Spleen (tissue), 11 donors: Measurements from ENCODE around the gene ADAMTS6. TPM values are rescaled to one million over a fixed set of nuclear protein-coding genes. Genes with fewer than 3 reads are reported as not detected.
"Not testable (repeated sequence)": the region's sequence is repeated elsewhere in the genome, so short reads cannot be mapped to it uniquely, and the experiment has no call there.

Source experiments
- DNase-seq: peaks from one replicate; pipeline ENCODE4 v3.0.0-alpha.2; 2020
- H3K27ac ChIP-seq, 8 donors: fragments of 200-600 bp; sonication (generic) in 7 of 8; 1 replicate in 4 of 8; 2 replicates in 4 of 8; pipeline versions ENCODE4 v1.5.0 to v1.8.0; 2016 to 2021; ENCODE audit warnings: inconsistent platforms in 4 of 8, mild to moderate bottlenecking in 4 of 8, moderate library complexity in 1 of 8
- H3K27me3 ChIP-seq, 7 donors: fragments of 200-600 bp; sonication (generic) in 6 of 7; replicated peaks in 1 of 7; 1 replicate in 4 of 7; 2 replicates in 3 of 7; pipeline versions ENCODE4 v1.5.0 to v1.8.0; 2016 to 2021; ENCODE audit warnings: inconsistent platforms in 3 of 7, mild to moderate bottlenecking in 1 of 7
- H3K36me3 ChIP-seq, 6 donors: fragments of 200-600 bp; sonication (generic) in 5 of 6; 1 replicate in 4 of 6; 2 replicates in 2 of 6; pipeline versions ENCODE4 v1.5.0 to v1.8.0; 2016 to 2021; ENCODE audit warnings: inconsistent platforms in 2 of 6
- H3K4me1 ChIP-seq, 6 donors: fragments of 200-600 bp; sonication (generic) in 5 of 6; 1 replicate in 3 of 6; 2 replicates in 3 of 6; pipeline versions ENCODE4 v1.5.0 to v1.8.0; 2016 to 2021; ENCODE audit warnings: inconsistent platforms in 3 of 6
- H3K4me3 ChIP-seq, 8 donors: fragments of 200-600 bp; sonication (generic) in 7 of 8; 1 replicate in 4 of 8; 2 replicates in 4 of 8; pipeline versions ENCODE4 v1.5.0 to v1.8.0; 2016 to 2021; ENCODE audit warnings: inconsistent platforms in 4 of 8, mild to moderate bottlenecking in 4 of 8, moderate library complexity in 2 of 8
- H3K9me3 ChIP-seq, 8 donors: fragments of 200-600 bp; sonication (generic) in 7 of 8; 1 replicate in 4 of 8; 2 replicates in 4 of 8; pipeline versions ENCODE4 v1.5.0 to v1.8.0; 2016 to 2021; ENCODE audit warnings: inconsistent platforms in 4 of 8
- POLR2A ChIP-seq, 3 donors: fragments of 450-650 bp; IDR thresholded peaks; one replicate each; pipeline ENCODE4 v1.5.1; 2017; ENCODE audit warnings: antibody characterized with exemption in 3 of 3, mild to moderate bottlenecking in 1 of 3
- POLR2AphosphoS5 ChIP-seq, 3 donors: sonication (generic); formaldehyde crosslinking; IDR thresholded peaks; one replicate each; pipeline ENCODE4 v1.5.1; 2017; ENCODE audit warnings: antibody characterized with exemption in 3 of 3
- WGBS, 5 donors: extraction: QIAGEN DNeasy Blood & Tissue Kit in 3 of 5; methylation state at CpG; one replicate each; pipeline versions ENCODE4 v1.1.5 to v1.1.7; 2013 to 2018; 5-methylcytosine and 5-hydroxymethylcytosine counted together
- intact Hi-C: fragments of 100-400 bp; cut with DNase I; formaldehyde crosslinking; loops from one replicate; pipeline ENCODE4 v1.15.0; 2023; ENCODE audit warnings: low total_unique reads
- polyA plus RNA-seq, 3 donors: library from polyadenylated mRNA; stranded (reverse); fragments of 200-250 nt; gene quantifications; one replicate each; pipeline ENCODE4 v1.2.1, GENCODE V29; 2013
- total RNA-seq, 7 donors: library from RNA; depleted of rRNA in 3 of 7; stranded (reverse); fragments of >200 nt in 3 of 7; fragmentation: NEBNext Ultra II Directional in 4 of 7; extraction: Animal tissue kit (Norgen Biotek cat#: 25700) in 4 of 7; gene quantifications; one replicate each; pipeline versions ENCODE4 v1.1.0 to v1.2.1, GENCODE V29; 2016 to 2021
- TF ChIP-seq, protein P1 (sequence below), 11 experiments: fragments of 200-600 bp in 7 of 11; fragments of 450-650 bp in 4 of 11; sonication (generic) in 4 of 11; IDR thresholded peaks in 8 of 11; conservative IDR thresholded peaks in 3 of 11; 1 replicate in 7 of 11; 2 replicates in 4 of 11; pipeline versions ENCODE4 v1.4.0 to v1.8.0; 2016 to 2021; ENCODE audit warnings: antibody characterized with exemption in 11 of 11, inconsistent platforms in 4 of 11, mild to moderate bottlenecking in 1 of 11
- donor health status: healthy with polysubstance abuse.
- donor health status: DM: no; HTN: no; CAD: no; lungs with moderate emphysema.
- donor health status: DM: no; HTN: no; CAD: no.
- donor health status: Bipolar disorder and iron deficiency.
- donor health status: healthy.
- donor health status: DM: no; HTN: no; CAD: no.
- donor health status: DM: yes; HTN: yes; CAD: no.

Gene ADAMTS6
- total and polyA plus RNA-seq, 10 donors, result 1.1 to 16.4 (median 6.3) TPM

DNA sequence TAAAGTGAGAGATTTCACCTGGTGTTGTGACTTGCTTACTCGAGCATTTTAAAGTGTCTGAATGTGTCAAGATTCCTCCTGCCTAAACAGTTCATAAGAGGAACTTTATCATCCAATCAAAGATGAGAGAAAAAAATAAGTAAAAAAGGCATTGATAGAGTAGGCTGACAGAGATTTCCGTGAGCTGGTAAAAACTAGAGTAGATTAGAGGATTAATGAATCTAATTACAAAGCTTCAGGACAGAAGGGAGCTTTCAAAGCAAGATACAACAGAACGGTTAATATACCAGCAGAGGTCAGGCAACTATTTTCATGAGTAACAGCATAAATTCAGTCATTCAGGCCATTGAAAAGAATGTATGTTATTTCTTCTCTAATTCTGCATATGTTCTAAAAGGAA is 91.5 kb downstream of the ADAMTS6 start:
- 85 to 95% (median 87%) methylated on average over 3 of the region's 3 CpGs for WGBS, 5 donors
- intact Hi-C loops, result no loop called here

DNA sequence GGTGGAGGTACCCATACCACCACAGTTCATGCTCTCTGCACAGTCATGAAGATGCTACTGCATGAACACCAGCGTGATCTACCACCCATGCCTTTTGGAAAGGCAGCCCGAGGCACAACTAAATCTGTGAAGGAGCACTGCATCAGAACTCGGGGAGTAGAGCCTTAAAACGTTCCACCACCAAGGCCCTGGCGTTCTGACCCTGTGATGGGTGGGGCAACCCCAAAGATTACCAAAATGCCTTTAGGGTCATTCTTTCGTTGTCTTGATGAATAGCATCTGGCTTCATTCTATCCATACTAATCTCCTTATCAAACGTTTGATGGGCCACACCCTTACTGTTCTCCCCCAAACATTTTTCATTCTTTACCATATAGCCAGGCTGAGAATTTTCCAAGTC is 97.9 kb downstream of the ADAMTS6 start:
- 84 to 89% (median 87%) methylated on average over 6 to 7 of the region's 7 CpGs for WGBS, 5 donors
- Histone ChIP-seq H3K4me1 (no peaks in the 10 kb centered on the region), H3K27me3 (no peaks in the 10 kb centered on the region), H3K9me3 (no peaks in the 10 kb centered on the region), H3K4me3 (no peak overlapping the region), H3K36me3 (no peaks in the 10 kb centered on the region), H3K27ac (no peak overlapping the region)
- TF ChIP-seq, protein P1, sequence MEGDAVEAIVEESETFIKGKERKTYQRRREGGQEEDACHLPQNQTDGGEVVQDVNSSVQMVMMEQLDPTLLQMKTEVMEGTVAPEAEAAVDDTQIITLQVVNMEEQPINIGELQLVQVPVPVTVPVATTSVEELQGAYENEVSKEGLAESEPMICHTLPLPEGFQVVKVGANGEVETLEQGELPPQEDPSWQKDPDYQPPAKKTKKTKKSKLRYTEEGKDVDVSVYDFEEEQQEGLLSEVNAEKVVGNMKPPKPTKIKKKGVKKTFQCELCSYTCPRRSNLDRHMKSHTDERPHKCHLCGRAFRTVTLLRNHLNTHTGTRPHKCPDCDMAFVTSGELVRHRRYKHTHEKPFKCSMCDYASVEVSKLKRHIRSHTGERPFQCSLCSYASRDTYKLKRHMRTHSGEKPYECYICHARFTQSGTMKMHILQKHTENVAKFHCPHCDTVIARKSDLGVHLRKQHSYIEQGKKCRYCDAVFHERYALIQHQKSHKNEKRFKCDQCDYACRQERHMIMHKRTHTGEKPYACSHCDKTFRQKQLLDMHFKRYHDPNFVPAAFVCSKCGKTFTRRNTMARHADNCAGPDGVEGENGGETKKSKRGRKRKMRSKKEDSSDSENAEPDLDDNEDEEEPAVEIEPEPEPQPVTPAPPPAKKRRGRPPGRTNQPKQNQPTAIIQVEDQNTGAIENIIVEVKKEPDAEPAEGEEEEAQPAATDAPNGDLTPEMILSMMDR (IDR thresholded peaks at IDR 0.05 in 8 of 11, conservative IDR thresholded peaks at IDR 0.05 in 3 of 11), result no peak
- TF ChIP-seq POLR2AphosphoS5 (IDR thresholded peaks at IDR 0.05) (no peak), POLR2A (IDR thresholded peaks at IDR 0.05) (no peak)
- intact Hi-C loops, result no loop called here
- no peak for DNase-seq

More for the DNA sequence above, 91.5 kb downstream of the ADAMTS6 start:
- Histone ChIP-seq H3K4me3 (no peak overlapping the region), H3K36me3 (no peaks in the 10 kb centered on the region), H3K27me3 (no peaks in the 10 kb centered on the region), H3K27ac (no peak overlapping the region), H3K9me3 (no peaks in the 10 kb centered on the region), H3K4me1 (no peaks in the 10 kb centered on the region)
- TF ChIP-seq POLR2AphosphoS5 (IDR thresholded peaks at IDR 0.05) (no peak), POLR2A (IDR thresholded peaks at IDR 0.05) (no peak)
- TF ChIP-seq, protein P1 (IDR thresholded peaks at IDR 0.05 in 8 of 11, conservative IDR thresholded peaks at IDR 0.05 in 3 of 11), result no peak
- DNase-seq, result no peak

DNA sequence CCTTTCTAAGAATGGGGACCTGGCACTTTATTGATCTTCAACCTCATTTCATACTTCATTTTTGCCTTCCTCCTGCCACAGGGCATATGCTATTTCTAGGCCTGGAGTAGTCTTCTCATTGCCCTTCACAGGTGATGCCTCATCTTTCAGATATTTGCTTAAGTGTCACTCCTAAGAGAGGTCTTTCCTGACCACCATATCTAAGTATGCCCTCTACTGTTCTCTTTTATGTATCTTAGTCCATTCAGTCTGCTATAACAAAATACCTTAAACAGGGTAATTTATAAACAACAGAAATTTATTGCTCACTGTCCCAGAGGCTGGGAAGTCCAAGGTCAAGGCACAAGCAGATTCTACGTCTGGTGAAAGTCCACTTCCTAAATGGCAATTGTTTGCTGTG is 99.1 kb downstream of the ADAMTS6 start:
- intact Hi-C loops, result no loop called here
- TF ChIP-seq POLR2AphosphoS5 (IDR thresholded peaks at IDR 0.05) (no peak), POLR2A (IDR thresholded peaks at IDR 0.05) (no peak)
- TF ChIP-seq, protein P1 (IDR thresholded peaks at IDR 0.05 in 8 of 11, conservative IDR thresholded peaks at IDR 0.05 in 3 of 11), result no peak
- H3K4me3 ChIP-seq, result no peak overlapping the region

DNA sequence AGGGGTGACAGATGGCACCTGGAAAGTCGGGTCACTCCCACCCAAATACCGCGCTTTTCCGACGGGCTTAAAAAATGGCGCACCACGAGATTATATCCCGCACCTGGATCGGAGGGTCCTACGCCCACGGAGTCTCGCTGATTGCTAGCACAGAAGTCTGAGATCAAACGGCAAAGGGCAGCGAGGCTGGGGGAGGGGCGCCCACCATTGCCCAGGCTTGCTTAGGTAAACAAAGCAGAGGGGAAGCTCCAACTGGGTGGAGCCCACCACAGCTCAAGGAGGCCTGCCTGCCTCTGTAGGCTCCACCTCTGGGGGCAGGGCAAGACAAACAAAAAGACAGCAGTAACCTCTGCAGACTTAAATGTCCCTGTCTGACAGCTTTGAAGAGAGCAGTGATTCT is 111.2 kb downstream of the ADAMTS6 start:
- H3K27me3 ChIP-seq, H3K36me3 ChIP-seq, H3K4me1 ChIP-seq, H3K4me3 ChIP-seq, H3K27ac ChIP-seq, intact Hi-C loops, DNase-seq, H3K9me3 ChIP-seq: not testable (repeated sequence)
- WGBS, 5 donors, result 93 to 98% (median 94%) methylated on average over 15 of the region's 15 CpGs

More for the DNA sequence above, 99.1 kb downstream of the ADAMTS6 start:
- Histone ChIP-seq H3K27ac (no peak overlapping the region), H3K9me3 (no peaks in the 10 kb centered on the region), H3K27me3 (no peaks in the 10 kb centered on the region), H3K4me1 (no peaks in the 10 kb centered on the region), H3K36me3 (no peaks in the 10 kb centered on the region)
- DNase-seq, result no peak
- WGBS, 5 donors, result 64 to 86% (median 77%) methylated on average over 1 of the region's 1 CpG

DNA sequence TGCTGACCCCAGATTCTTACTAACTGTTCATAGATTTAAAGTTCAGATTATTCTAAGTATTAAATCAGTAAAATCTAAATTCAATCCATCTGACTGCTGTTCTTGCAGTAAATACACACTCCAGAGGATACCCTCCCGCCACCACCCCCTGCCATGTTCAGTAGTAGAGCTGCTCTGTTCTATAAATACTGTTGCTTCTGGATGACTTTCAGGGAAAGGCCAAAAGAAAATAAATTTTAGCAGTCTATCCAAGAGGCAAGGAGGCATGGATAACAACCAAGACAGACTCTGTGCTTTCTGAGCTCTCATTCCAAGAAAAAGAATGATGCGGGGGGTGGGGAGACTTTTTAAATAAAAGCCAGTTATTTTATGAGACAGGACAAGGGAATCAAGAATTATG is 115.1 kb downstream of the ADAMTS6 start:
- intact Hi-C loops, result no loop called here
- WGBS, 5 donors, result 83 to 89% (median 89%) methylated on average over 2 of the region's 2 CpGs
- Histone ChIP-seq H3K27me3 (no peaks in the 10 kb centered on the region), H3K27ac (no peak overlapping the region), H3K9me3 (no peaks in the 10 kb centered on the region), H3K4me1 (no peaks in the 10 kb centered on the region), H3K4me3 (no peak overlapping the region), H3K36me3 (no peaks in the 10 kb centered on the region)
- no peak for DNase-seq
- TF ChIP-seq POLR2A (IDR thresholded peaks at IDR 0.05) (no peak), POLR2AphosphoS5 (IDR thresholded peaks at IDR 0.05) (no peak)
- TF ChIP-seq, protein P1 (IDR thresholded peaks at IDR 0.05 in 8 of 11, conservative IDR thresholded peaks at IDR 0.05 in 3 of 11), result no peak
